H9 (cell line): ENCODE data around the gene KRTAP5-6. TPM values are rescaled to one million over a fixed set of nuclear protein-coding genes. Genes with fewer than 3 reads are reported as not detected.

Experiments used
- DNase-seq: peaks from one replicate; pipeline ENCODE4 v3.0.0-alpha.2; 2017
- H2AFZ ChIP-seq: one replicate; pipeline ENCODE4 v1.6.1; 2013; ENCODE audit warnings: mild to moderate bottlenecking, low read length, control low read depth, moderate library complexity
- H2AK5ac ChIP-seq: 2 replicates; pipeline ENCODE4 v1.6.1; 2013; ENCODE audit warnings: low read length, control low read depth, mixed read lengths; ENCODE audit not compliant: insufficient read length
- H2BK120ac ChIP-seq: one replicate; pipeline ENCODE4 v1.6.1; 2013; ENCODE audit warnings: low read depth, mild to moderate bottlenecking, low read length, control low read depth, inconsistent platforms; ENCODE audit not compliant: poor library complexity, severe bottlenecking
- H2BK12ac ChIP-seq: 2 replicates; pipeline ENCODE4 v1.6.1; 2013; ENCODE audit warnings: low read length, control low read depth, mixed read lengths, low read depth; ENCODE audit not compliant: insufficient read length
- H2BK15ac ChIP-seq: 2 replicates; pipeline ENCODE4 v1.6.1; 2013; ENCODE audit warnings: low read depth, low read length, control low read depth
- H2BK20ac ChIP-seq: one replicate; pipeline ENCODE4 v1.6.1; 2013; ENCODE audit warnings: low read depth, mild to moderate bottlenecking, low read length, control low read depth, inconsistent platforms; ENCODE audit not compliant: poor library complexity, severe bottlenecking
- H2BK5ac ChIP-seq: 2 replicates; pipeline ENCODE4 v1.6.1; 2013; ENCODE audit warnings: low read length, control low read depth, mixed read lengths; ENCODE audit not compliant: insufficient read length
- H3K14ac ChIP-seq: 2 replicates; pipeline ENCODE4 v1.6.1; 2013; ENCODE audit warnings: low read length, control low read depth; ENCODE audit not compliant: insufficient read depth
- H3K18ac ChIP-seq: 2 replicates; pipeline ENCODE4 v1.6.1; 2013; ENCODE audit warnings: low read depth, mild to moderate bottlenecking, mixed read lengths, low read length, control low read depth; ENCODE audit not compliant: insufficient read length
- H3K23ac ChIP-seq: 2 replicates; pipeline ENCODE4 v1.6.1; 2013; ENCODE audit warnings: low read length, control low read depth, mixed read lengths, low read depth; ENCODE audit not compliant: insufficient read length
- H3K23me2 ChIP-seq: 2 replicates; pipeline ENCODE4 v1.6.1; 2013; ENCODE audit warnings: low read depth, mild to moderate bottlenecking, mixed read lengths, low read length, control low read depth; ENCODE audit not compliant: insufficient read length, poor library complexity, severe bottlenecking
- H3K27ac ChIP-seq: 2 replicates; pipeline ENCODE4 v1.5.1; 2013; ENCODE audit warnings: low read length, control low read depth, mixed read lengths, low read depth; ENCODE audit not compliant: insufficient read length
- H3K27me3 ChIP-seq: 2 replicates; pipeline ENCODE4 v1.6.1; 2013; ENCODE audit warnings: low read length, control low read depth, inconsistent platforms; ENCODE audit not compliant: insufficient read depth
- H3K4ac ChIP-seq: 2 replicates; pipeline ENCODE4 v1.6.1; 2013; ENCODE audit warnings: low read depth, mild to moderate bottlenecking, control low read depth, inconsistent platforms, low read length, moderate library complexity
- H3K4me1 ChIP-seq: 2 replicates; pipeline ENCODE4 v1.6.1; 2013; ENCODE audit warnings: low read length, control low read depth, inconsistent platforms; ENCODE audit not compliant: insufficient read depth
- H3K4me2 ChIP-seq: 2 replicates; pipeline ENCODE4 v1.6.1; 2013; ENCODE audit warnings: low read length, control low read depth, mixed read lengths; ENCODE audit not compliant: insufficient read length, insufficient read depth
- H3K56ac ChIP-seq: 2 replicates; pipeline ENCODE4 v1.6.1; 2013; ENCODE audit warnings: low read depth, mild to moderate bottlenecking, mixed read lengths, low read length, control low read depth; ENCODE audit not compliant: insufficient read length
- H3K79me1 ChIP-seq: 2 replicates; pipeline ENCODE4 v1.6.1; 2013; ENCODE audit warnings: low read depth, mild to moderate bottlenecking, moderate library complexity, low read length, control low read depth, inconsistent platforms; ENCODE audit not compliant: insufficient read depth, poor library complexity, severe bottlenecking
- H3K79me2 ChIP-seq: 2 replicates; pipeline ENCODE4 v1.6.1; 2013; ENCODE audit warnings: low read length, control low read depth, inconsistent platforms; ENCODE audit not compliant: insufficient read depth
- H3K9ac ChIP-seq: 2 replicates; pipeline ENCODE4 v1.6.1; 2013; ENCODE audit warnings: low read length, control low read depth, mixed read lengths; ENCODE audit not compliant: insufficient read length; ENCODE audit errors: extremely low read depth
- H3K9me3 ChIP-seq: one replicate; pipeline ENCODE4 v1.6.1; 2013; ENCODE audit warnings: low read depth, low read length, inconsistent platforms; ENCODE audit not compliant: control insufficient read depth
- H3T11ph ChIP-seq: one replicate; pipeline ENCODE4 v1.6.1; 2013; ENCODE audit warnings: mild to moderate bottlenecking, low read length, control low read depth, inconsistent platforms
- H4K20me1 ChIP-seq: one replicate; pipeline ENCODE4 v1.6.1; 2013; ENCODE audit not compliant: control insufficient read depth, insufficient read length, insufficient read depth
- H4K5ac ChIP-seq: 2 replicates; pipeline ENCODE4 v1.6.1; 2013; ENCODE audit warnings: low read depth, mild to moderate bottlenecking, mixed read lengths, low read length, control low read depth; ENCODE audit not compliant: insufficient read length
- H4K8ac ChIP-seq: replicated peaks from 2 replicates; pipeline ENCODE4 v1.6.1; 2013; ENCODE audit warnings: low read length, control low read depth, mixed read lengths, low read depth; ENCODE audit not compliant: insufficient read length
- H4K91ac ChIP-seq: 2 replicates; pipeline ENCODE4 v1.6.1; 2013; ENCODE audit warnings: low read depth, mild to moderate bottlenecking, moderate library complexity, mixed read lengths, low read length, control low read depth; ENCODE audit not compliant: insufficient read length
- H3K27ac Mint-ChIP-seq, 3 experiments: 2 replicates in 2 of 3; 3 replicates in 1 of 3; pipeline ENCODE4 v1.8.0; 2020 to 2021; ENCODE audit warnings: mixed read lengths in 3 of 3, mild to moderate bottlenecking in 1 of 3, moderate library complexity in 1 of 3
- H3K27me3 Mint-ChIP-seq: 2 replicates; pipeline ENCODE4 v1.8.0; 2021; ENCODE audit warnings: low read depth, mild to moderate bottlenecking, moderate library complexity, mixed read lengths
- H3K36me3 Mint-ChIP-seq, 3 experiments: 2 replicates in 2 of 3; 3 replicates in 1 of 3; pipeline ENCODE4 v1.8.0; 2020 to 2021; ENCODE audit warnings: low read depth in 3 of 3, mixed read lengths in 3 of 3; ENCODE audit not compliant: insufficient read depth in 1 of 3
- H3K4me1 Mint-ChIP-seq, 2 experiments: 2 replicates each; pipeline ENCODE4 v1.8.0; 2020; ENCODE audit warnings: mixed read lengths in 2 of 2
- H3K4me3 Mint-ChIP-seq, 2 experiments: 2 replicates in 1 of 2; 3 replicates in 1 of 2; pipeline ENCODE4 v1.8.0; 2020 to 2021; ENCODE audit warnings: mild to moderate bottlenecking in 2 of 2, mixed read lengths in 2 of 2, moderate library complexity in 1 of 2
- H3K9me3 Mint-ChIP-seq, 2 experiments: 2 replicates in 1 of 2; 3 replicates in 1 of 2; pipeline ENCODE4 v1.8.0; 2020; ENCODE audit warnings: mild to moderate bottlenecking in 2 of 2, mixed read lengths in 2 of 2, moderate library complexity in 1 of 2
- WGBS: extraction: QIAGEN DNeasy Blood & Tissue Kit; methylation state at CpG from one replicate; pipeline ENCODE4 v1.1.7; 2013; ENCODE audit warnings: missing lambda C conversion rate, low lambda C conversion rate, mixed read lengths; ENCODE audit not compliant: insufficient read length; ENCODE audit errors: extremely low coverage; 5-methylcytosine and 5-hydroxymethylcytosine counted together
- total RNA-seq: library from RNA; stranded (reverse); gene quantifications from 2 replicates; pipeline ENCODE4 v1.2.1, GENCODE V29; 2021
- TF ChIP-seq, protein P1 (sequence below): fragments of 200-600 bp; sonication (generic); conservative IDR thresholded peaks from 3 replicates; pipeline ENCODE4 v1.8.0; 2021; ENCODE audit warnings: antibody characterized with exemption, mild to moderate bottlenecking

KRTAP5-6 gene
- total RNA-seq, 1 experiment from 2014 or later = not detected

DNA sequence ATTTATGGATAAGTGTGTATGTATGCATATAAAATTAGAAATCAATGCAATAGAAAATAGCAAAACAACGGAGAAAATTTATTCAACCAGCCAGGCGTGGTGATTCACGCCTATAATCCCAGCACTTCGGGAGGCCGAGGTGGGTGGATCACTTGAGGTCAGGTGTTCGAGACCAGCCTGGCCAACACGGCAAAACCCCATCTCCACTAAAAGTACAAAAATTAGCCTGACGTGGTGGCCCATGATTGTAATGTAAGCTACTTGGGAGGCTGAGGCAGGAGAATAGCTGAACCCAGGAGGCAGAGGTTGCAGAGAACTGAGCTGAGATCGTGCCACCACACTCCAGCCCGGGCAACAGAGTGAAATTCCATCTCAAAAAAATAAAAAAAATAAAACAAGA, 5.5 kb downstream of the KRTAP5-6 start:
- no peak overlapping the region for H4K5ac ChIP-seq
- H4K8ac ChIP-seq = no peak overlapping the region
- no peak overlapping the region for H3K14ac ChIP-seq
- Mint-ChIP-seq H3K9me3 (peaks cover 6 to 7% of the 10 kb centered on the region in 2 experiments; a peak in 4 of 5 replicates), H3K4me3 (no peak overlapping the region), H3K27ac (no peak overlapping the region; a peak in 1 of 7 replicates), H3K4me1 (peaks cover 5 to 10% of the 10 kb centered on the region in 2 experiments; a peak in 3 of 4 replicates), H3K27me3 (peaks cover 64% of the 10 kb centered on the region), H3K36me3 (peaks cover 0 to 4% (median 1%) of the 10 kb centered on the region in 3 experiments; a peak in 3 of 7 replicates)
- no peaks in the 10 kb centered on the region for H3K23me2 ChIP-seq
- no CpG with 5 or more reads among the region's 10 CpGs for WGBS
- H2BK12ac ChIP-seq = no peak overlapping the region
- no peak overlapping the region for H2AK5ac ChIP-seq
- H3K79me1 ChIP-seq = no peaks in the 10 kb centered on the region
- no peak overlapping the region for H2AFZ ChIP-seq
- TF ChIP-seq, protein P1, sequence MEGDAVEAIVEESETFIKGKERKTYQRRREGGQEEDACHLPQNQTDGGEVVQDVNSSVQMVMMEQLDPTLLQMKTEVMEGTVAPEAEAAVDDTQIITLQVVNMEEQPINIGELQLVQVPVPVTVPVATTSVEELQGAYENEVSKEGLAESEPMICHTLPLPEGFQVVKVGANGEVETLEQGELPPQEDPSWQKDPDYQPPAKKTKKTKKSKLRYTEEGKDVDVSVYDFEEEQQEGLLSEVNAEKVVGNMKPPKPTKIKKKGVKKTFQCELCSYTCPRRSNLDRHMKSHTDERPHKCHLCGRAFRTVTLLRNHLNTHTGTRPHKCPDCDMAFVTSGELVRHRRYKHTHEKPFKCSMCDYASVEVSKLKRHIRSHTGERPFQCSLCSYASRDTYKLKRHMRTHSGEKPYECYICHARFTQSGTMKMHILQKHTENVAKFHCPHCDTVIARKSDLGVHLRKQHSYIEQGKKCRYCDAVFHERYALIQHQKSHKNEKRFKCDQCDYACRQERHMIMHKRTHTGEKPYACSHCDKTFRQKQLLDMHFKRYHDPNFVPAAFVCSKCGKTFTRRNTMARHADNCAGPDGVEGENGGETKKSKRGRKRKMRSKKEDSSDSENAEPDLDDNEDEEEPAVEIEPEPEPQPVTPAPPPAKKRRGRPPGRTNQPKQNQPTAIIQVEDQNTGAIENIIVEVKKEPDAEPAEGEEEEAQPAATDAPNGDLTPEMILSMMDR = no peak
- H2BK5ac ChIP-seq = no peak overlapping the region
- H3K27me3 ChIP-seq = no peaks in the 10 kb centered on the region
- no peak overlapping the region for H3K4ac ChIP-seq
- no peaks in the 10 kb centered on the region for H3K79me2 ChIP-seq
- H3K9ac ChIP-seq = no peak overlapping the region
- no peaks in the 10 kb centered on the region for H4K20me1 ChIP-seq
- no peak overlapping the region for H2BK15ac ChIP-seq
- no peak overlapping the region for H3K27ac ChIP-seq
- H4K91ac ChIP-seq = no peak overlapping the region
- H3K56ac ChIP-seq = no peak overlapping the region
- no peak overlapping the region for H2BK120ac ChIP-seq
- H2BK20ac ChIP-seq = no peak overlapping the region
- no peaks in the 10 kb centered on the region for H3K4me1 ChIP-seq
- no peak overlapping the region for H3T11ph ChIP-seq
- no peak overlapping the region for H3K4me2 ChIP-seq
- H3K23ac ChIP-seq = no peak overlapping the region
- no peak for DNase-seq
- H3K9me3 ChIP-seq = no peaks in the 10 kb centered on the region
- H3K18ac ChIP-seq = no peak overlapping the region
